Activated CD4-positive, alpha-beta T cell treated with anti-CD3 and anti-CD28 coated beads, Interleukin-2, amount 50 U/mL, for 16 hours (primary cell): ENCODE results near the gene ATG10.

Experiments used
- DNase-seq: peaks from one replicate; pipeline ENCODE4 v3.0.0-alpha.2; 2020

Gene ATG10

DNA sequence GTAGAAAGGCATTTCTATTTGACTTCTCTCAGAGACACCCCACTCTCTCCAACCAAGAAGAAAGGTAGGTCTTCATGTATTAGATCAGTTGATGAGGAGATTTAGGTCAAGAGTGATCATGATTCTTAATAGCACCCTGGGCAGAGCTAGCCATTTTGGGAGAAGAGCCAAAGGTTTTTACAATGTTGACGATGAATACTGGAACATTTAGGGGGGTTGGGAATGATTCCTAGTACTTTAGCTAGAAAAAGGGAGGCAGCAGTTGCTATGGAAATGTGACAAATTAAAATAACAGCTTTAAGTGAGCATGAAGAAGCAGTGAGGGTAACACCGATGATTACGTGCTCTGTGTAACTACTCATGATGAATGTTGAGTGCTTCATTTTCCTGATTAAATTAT, 315.8 kb downstream of the ATG10 start:
- DNase-seq: no peak

DNA sequence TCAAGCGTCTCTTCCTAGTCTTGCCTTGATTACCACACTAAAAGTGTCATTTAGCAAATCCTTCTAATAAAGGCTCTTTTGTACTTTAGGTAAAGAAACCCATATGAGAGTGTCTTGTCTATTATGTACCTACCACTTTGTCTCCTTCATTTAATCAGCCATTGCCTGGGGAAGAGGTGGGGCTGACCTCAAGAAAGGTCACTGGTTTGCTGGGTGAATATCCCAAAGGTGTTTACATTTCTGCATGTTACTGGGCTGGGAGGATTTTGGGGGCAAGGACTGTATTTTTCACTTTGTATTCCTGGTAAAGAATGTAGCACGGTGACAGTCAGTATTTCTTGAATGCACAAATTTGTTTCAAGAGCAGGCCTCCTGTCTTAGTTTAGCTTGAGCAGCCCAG, 318.2 kb downstream of the ATG10 start:
- no peak for DNase-seq

DNA sequence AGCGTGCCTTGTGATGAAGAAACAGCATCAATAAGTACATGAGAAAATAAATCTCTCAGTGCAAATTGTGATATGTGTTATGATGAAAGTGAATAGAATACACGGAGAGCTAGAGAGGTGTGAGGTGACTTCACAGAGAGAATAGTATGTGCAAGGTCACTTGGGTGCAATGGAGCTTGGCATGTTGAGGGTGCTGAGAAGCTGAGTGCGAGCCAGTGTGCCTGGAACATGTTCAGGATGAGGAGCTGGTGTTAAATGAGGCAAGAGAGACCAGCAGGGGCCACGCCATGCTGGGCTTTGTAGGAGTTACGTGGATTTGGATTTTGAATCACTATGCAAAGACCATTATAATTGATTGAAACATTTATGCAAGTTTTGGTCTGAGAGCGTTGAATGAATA, 319.1 kb downstream of the ATG10 start:
- no peak for DNase-seq

- no peak for DNase-seq
Measured at GRCh38 chr5:82291420-82291819, 319.6 kb downstream of the ATG10 start.

DNA sequence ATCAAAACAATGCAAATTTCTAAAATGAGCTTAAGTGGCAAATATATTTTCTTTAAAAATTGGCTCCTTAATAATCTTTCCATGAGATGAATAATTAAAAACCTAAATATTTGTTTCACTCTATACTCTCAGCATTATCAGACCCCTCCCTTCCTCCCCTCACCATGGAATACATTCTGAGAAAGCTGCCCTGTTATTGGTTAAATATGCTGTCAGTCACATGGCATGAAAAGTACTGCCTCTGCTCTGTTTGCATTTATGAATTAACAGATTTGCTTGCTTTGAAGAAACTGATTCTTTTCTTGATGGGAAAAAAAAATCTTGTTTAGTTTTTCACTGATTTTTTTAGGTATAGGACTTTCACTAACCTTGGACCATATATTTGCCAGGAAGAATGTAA, 323.3 kb downstream of the ATG10 start:
- peak; percentile 41 for DNase-seq

GRCh38 chr5:82295959-82296531, 324.2 kb downstream of the ATG10 start:
- peak; percentile 51 for DNase-seq

DNA sequence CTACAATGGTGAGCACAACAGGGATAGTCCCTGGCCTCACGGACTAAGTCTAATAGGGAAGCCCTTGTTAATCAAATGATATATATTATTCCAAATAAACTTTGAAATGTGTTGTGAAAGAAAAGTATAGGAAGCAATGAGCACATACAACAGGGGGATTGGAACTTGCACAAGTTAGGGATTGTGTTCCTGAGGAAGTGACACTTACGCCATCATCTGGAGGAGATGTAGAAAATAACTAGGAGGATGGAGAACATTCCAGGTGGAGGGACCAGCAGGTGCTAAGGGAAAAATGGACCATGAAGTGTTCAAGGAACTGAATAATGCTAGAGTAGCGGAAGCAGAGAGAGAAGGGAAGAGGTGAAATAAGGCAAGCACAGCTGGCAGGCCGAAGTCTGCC, 325.1 kb downstream of the ATG10 start:
- no peak for DNase-seq

GRCh38 chr5:82297711-82298110, 325.9 kb downstream of the ATG10 start:
- DNase-seq: no peak

DNA sequence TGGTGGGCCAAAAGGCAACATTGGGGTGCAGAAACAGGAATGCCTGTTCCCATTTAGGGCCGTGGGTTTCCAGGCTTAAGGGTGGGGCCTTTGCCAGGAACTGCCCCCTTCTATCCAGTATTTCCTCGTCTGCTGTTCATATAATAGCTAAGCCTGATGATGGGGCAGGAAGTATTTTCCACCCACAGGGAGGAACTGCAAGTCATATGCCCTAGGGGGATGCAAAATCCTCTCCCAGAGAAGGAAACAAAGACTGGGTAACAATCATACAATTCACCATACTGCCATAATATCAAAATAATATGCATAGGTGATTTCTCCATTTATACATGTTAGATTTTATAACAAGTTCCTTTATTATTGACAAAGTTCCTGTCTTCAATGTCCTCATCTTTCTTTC, 326.8 kb downstream of the ATG10 start:
- no peak for DNase-seq

DNA sequence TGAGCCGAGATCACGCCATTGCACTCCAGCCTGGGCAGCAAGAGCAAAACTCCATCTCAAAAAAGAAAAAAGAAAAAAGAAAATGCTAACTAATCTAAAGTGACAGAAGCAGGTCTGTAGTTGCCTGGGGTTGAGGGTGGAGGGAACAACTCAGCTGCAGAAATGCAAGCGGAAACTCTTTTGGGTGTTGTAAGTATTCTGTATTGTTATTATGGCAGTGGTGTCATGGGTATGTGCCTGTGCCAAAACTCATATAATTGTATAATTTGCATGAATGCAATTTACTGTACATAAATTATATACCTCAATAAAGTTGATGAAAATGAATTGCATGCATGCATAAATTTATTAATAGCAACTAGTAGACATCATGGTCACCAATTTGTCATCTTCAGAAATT, 329.4 kb downstream of the ATG10 start:
- no peak for DNase-seq
